GM23338 (cell line): Measurements from ENCODE around the gene ZNF490. TPM values are rescaled to one million over a fixed set of nuclear protein-coding genes. Genes with fewer than 3 reads are reported as not detected.

Source experiments
- ATAC-seq: fragments of 200-7000 bp; cut with Tn5 transposase; 3 replicates; pipeline ENCODE4 v1.9.1; 2020
- DNase-seq: peaks from one replicate; pipeline ENCODE4 v3.0.0-alpha.2; 2015; ENCODE audit warnings: low spot score
- H2AFZ ChIP-seq: fragments of 200-600 bp; sonication (generic); 2 replicates; pipeline ENCODE4 v1.8.0; 2016; ENCODE audit warnings: antibody characterized with exemption, mild to moderate bottlenecking, moderate library complexity
- H3F3A ChIP-seq: fragments of 200-600 bp; sonication (generic); replicated peaks from 2 replicates; pipeline ENCODE4 v1.8.0; 2017; ENCODE audit warnings: antibody characterized with exemption, mixed run types, low read depth
- H3K27ac ChIP-seq: fragments of 200-600 bp; sonication (generic); 2 replicates; pipeline ENCODE4 v1.6.1; 2016; ENCODE audit warnings: low read depth
- H3K27me3 ChIP-seq: fragments of 200-600 bp; sonication (generic); 2 replicates; pipeline ENCODE4 v1.8.0; 2016; ENCODE audit warnings: mild to moderate bottlenecking, mixed run types, moderate library complexity; ENCODE audit not compliant: insufficient read depth
- H3K36me3 ChIP-seq: fragments of 200-600 bp; sonication (generic); 2 replicates; pipeline ENCODE4 v1.8.0; 2016; ENCODE audit warnings: mild to moderate bottlenecking; ENCODE audit not compliant: insufficient read depth
- H3K4me1 ChIP-seq: fragments of 200-600 bp; sonication (generic); 2 replicates; pipeline ENCODE4 v1.8.0; 2016; ENCODE audit warnings: mild to moderate bottlenecking, moderate library complexity; ENCODE audit not compliant: insufficient read depth
- H3K4me2 ChIP-seq: fragments of 200-600 bp; sonication (generic); 2 replicates; pipeline ENCODE4 v1.7.1; 2017; ENCODE audit warnings: mixed run types
- H3K4me3 ChIP-seq: fragments of 200-600 bp; sonication (generic); 2 replicates; pipeline ENCODE4 v1.6.1; 2016; ENCODE audit warnings: mixed run types
- H3K79me2 ChIP-seq: fragments of 200-600 bp; sonication (generic); replicated peaks from 2 replicates; pipeline ENCODE4 v1.8.0; 2017; ENCODE audit warnings: mild to moderate bottlenecking; ENCODE audit not compliant: insufficient read depth
- H3K9me2 ChIP-seq: fragments of 200-600 bp; sonication (generic); 2 replicates; pipeline ENCODE4 v1.8.0; 2017; ENCODE audit not compliant: insufficient read depth
- H4K20me1 ChIP-seq: fragments of 200-600 bp; sonication (generic); replicated peaks from 2 replicates; pipeline ENCODE4 v1.8.0; 2017; ENCODE audit warnings: mild to moderate bottlenecking; ENCODE audit not compliant: insufficient read depth
- H3K27ac Mint-ChIP-seq: 2 replicates; pipeline ENCODE4 v1.8.0; 2020; ENCODE audit warnings: inconsistent platforms, mild to moderate bottlenecking, moderate library complexity, mixed read lengths
- H3K27me3 Mint-ChIP-seq: 3 replicates; pipeline ENCODE4 v1.8.0; 2022; ENCODE audit warnings: low read depth, mild to moderate bottlenecking, moderate library complexity, mixed read lengths, inconsistent platforms; ENCODE audit not compliant: insufficient read depth, poor library complexity
- H3K36me3 Mint-ChIP-seq: 3 replicates; pipeline ENCODE4 v1.8.0; 2021; ENCODE audit warnings: low read depth, mild to moderate bottlenecking, inconsistent platforms, moderate library complexity, mixed read lengths
- H3K4me1 Mint-ChIP-seq: 3 replicates; pipeline ENCODE4 v1.8.0; 2020; ENCODE audit warnings: mild to moderate bottlenecking, inconsistent platforms, mixed read lengths
- H3K4me3 Mint-ChIP-seq: 3 replicates; pipeline ENCODE4 v1.8.0; 2021; ENCODE audit warnings: moderate library complexity, mild to moderate bottlenecking, inconsistent platforms, mixed read lengths
- H3K9me3 Mint-ChIP-seq: 3 replicates; pipeline ENCODE4 v1.8.0; 2020; ENCODE audit warnings: moderate library complexity, mild to moderate bottlenecking, inconsistent platforms, mixed read lengths
- CREB1 ChIP-seq: fragments of 250-450 bp; sonication (Bioruptor Pico); IDR thresholded peaks from 2 replicates; pipeline ENCODE4 v1.5.0; 2020; ENCODE audit warnings: low read depth, mild to moderate bottlenecking, moderate library complexity
- EZH2phosphoT487 ChIP-seq: fragments of 200-600 bp; sonication (generic); IDR thresholded peaks from one replicate; pipeline ENCODE4 v1.8.1; 2018; ENCODE audit warnings: antibody characterized with exemption; ENCODE audit not compliant: unreplicated experiment
- POLR2AphosphoS5 ChIP-seq: IDR thresholded peaks from 2 replicates; pipeline ENCODE4 v1.6.1; 2016; ENCODE audit warnings: antibody characterized with exemption, low read depth
- ZNF114 ChIP-seq: fragments of 250-450 bp; sonication (Bioruptor Pico); IDR thresholded peaks from 2 replicates; pipeline ENCODE4 v1.5.0; 2020; ENCODE audit warnings: mild to moderate bottlenecking, moderate library complexity
- polyA plus RNA-seq: library from polyadenylated mRNA; unstranded; fragments of >200 nt; fragmentation: Nextera tagmentation; extraction: Ambion mirVana; gene quantifications from 2 replicates; pipeline ENCODE4 v1.2.1, GENCODE V29; 2016
- total RNA-seq: library from RNA; depleted of rRNA; stranded (reverse); fragments of >200 nt; shearing (Covaris generic); gene quantifications from 2 replicates; pipeline ENCODE4 v1.2.3, GENCODE V29; 2014
- TF ChIP-seq, protein P1 (sequence below): fragments of 250-450 bp; sonication (Bioruptor Pico); IDR thresholded peaks from 2 replicates; pipeline ENCODE4 v1.5.0; 2020; ENCODE audit warnings: mild to moderate bottlenecking, moderate library complexity
- TF ChIP-seq, protein P2 (sequence below): IDR thresholded peaks from 2 replicates; pipeline ENCODE4 v1.6.1; 2016; ENCODE audit warnings: antibody characterized with exemption

Gene ZNF490
- total and polyA plus RNA-seq, 2 experiments from 2014 or later: 1.4 to 7.3 TPM

DNA sequence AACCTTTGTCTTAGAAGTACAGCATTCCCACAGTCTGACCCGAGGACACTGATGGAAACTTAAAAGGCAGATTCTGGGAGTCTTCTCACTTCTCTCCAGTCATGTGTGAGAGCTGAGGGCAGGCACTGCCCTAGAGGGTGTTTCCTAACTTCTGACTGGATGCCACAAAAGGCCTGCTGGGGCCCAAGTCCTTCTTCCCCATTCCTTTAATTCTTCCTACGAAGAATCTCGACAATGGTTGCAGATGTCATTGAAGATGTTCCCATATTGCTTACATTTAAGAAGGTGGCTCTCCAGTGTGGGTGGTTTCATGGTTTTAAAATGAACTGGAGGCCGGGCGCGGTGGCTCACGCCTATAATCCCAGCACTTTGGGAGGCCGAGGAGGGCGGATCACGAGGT is 32.0 kb downstream of the ZNF490 start (continued):
- TF ChIP-seq, protein P1, sequence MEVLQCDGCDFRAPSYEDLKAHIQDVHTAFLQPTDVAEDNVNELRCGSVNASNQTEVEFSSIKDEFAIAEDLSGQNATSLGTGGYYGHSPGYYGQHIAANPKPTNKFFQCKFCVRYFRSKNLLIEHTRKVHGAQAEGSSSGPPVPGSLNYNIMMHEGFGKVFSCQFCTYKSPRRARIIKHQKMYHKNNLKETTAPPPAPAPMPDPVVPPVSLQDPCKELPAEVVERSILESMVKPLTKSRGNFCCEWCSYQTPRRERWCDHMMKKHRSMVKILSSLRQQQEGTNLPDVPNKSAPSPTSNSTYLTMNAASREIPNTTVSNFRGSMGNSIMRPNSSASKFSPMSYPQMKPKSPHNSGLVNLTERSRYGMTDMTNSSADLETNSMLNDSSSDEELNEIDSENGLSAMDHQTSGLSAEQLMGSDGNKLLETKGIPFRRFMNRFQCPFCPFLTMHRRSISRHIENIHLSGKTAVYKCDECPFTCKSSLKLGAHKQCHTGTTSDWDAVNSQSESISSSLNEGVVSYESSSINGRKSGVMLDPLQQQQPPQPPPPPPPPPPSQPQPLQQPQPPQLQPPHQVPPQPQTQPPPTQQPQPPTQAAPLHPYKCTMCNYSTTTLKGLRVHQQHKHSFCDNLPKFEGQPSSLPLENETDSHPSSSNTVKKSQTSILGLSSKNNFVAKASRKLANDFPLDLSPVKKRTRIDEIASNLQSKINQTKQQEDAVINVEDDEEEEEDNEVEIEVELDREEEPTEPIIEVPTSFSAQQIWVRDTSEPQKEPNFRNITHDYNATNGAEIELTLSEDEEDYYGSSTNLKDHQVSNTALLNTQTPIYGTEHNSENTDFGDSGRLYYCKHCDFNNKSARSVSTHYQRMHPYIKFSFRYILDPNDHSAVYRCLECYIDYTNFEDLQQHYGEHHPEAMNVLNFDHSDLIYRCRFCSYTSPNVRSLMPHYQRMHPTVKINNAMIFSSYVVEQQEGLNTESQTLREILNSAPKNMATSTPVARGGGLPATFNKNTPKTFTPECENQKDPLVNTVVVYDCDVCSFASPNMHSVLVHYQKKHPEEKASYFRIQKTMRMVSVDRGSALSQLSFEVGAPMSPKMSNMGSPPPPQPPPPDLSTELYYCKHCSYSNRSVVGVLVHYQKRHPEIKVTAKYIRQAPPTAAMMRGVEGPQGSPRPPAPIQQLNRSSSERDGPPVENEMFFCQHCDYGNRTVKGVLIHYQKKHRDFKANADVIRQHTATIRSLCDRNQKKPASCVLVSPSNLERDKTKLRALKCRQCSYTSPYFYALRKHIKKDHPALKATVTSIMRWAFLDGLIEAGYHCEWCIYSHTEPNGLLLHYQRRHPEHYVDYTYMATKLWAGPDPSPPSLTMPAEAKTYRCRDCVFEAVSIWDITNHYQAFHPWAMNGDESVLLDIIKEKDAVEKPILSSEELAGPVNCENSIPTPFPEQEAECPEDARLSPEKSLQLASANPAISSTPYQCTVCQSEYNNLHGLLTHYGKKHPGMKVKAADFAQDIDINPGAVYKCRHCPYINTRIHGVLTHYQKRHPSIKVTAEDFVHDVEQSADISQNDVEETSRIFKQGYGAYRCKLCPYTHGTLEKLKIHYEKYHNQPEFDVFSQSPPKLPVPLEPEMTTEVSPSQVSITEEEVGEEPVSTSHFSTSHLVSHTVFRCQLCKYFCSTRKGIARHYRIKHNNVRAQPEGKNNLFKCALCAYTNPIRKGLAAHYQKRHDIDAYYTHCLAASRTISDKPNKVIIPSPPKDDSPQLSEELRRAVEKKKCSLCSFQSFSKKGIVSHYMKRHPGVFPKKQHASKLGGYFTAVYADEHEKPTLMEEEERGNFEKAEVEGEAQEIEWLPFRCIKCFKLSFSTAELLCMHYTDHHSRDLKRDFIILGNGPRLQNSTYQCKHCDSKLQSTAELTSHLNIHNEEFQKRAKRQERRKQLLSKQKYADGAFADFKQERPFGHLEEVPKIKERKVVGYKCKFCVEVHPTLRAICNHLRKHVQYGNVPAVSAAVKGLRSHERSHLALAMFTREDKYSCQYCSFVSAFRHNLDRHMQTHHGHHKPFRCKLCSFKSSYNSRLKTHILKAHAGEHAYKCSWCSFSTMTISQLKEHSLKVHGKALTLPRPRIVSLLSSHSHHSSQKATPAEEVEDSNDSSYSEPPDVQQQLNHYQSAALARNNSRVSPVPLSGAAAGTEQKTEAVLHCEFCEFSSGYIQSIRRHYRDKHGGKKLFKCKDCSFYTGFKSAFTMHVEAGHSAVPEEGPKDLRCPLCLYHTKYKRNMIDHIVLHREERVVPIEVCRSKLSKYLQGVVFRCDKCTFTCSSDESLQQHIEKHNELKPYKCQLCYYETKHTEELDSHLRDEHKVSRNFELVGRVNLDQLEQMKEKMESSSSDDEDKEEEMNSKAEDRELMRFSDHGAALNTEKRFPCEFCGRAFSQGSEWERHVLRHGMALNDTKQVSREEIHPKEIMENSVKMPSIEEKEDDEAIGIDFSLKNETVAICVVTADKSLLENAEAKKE (CRISPR knock-in tag): no peak
- TF ChIP-seq POLR2AphosphoS5 (no peak), CREB1 (CRISPR knock-in tag) (no peak), ZNF114 (no peak)

DNA sequence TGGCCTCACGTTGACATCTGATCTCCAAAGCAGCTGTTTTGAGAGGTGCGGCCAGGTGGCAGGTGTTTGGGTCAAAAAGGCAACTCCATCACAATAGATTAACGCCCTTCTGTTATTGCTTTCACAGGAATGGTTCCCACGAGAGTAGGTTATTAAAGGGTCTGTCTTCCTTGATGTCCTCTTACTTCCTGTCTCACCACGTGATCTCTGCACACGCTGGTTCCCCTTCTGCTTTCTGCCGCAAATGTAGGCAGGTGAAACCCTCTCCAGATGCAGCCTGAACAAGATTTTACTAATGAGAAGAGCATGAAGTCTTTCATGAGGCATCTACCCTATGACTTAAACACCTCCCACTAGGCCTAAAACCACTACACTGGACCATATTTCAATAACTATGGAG is 36.6 kb downstream of the ZNF490 start:
- Histone ChIP-seq H3K4me3 (no peak overlapping the region), H3K4me2 (no peak overlapping the region; the same call in 1 of the 2 replicates), H2AFZ (no peak overlapping the region), H3K27me3 (no peaks in the 10 kb centered on the region), H3F3A (no peaks in the 10 kb centered on the region), H3K4me1 (peaks cover 11% of the 10 kb centered on the region; the same call in 1 of the 2 replicates), H3K27ac (peak overlapping the region; percentile 47; the same call in 1 of the 2 replicates), H4K20me1 (no peaks in the 10 kb centered on the region; the same call in 1 of the 2 replicates), H3K9me2 (no peaks in the 10 kb centered on the region), H3K79me2 (no peaks in the 10 kb centered on the region), H3K36me3 (no peaks in the 10 kb centered on the region; the same call in 1 of the 2 replicates)
- peaks cover 21% of the 10 kb centered on the region for H3K36me3 Mint-ChIP-seq
- no peak overlapping the region for H3K27ac Mint-ChIP-seq
- ATAC-seq (no peak), DNase-seq (peak; percentile 33)
- peaks cover 2% of the 10 kb centered on the region for H3K27me3 Mint-ChIP-seq
- H3K4me1 Mint-ChIP-seq: peaks cover 16% of the 10 kb centered on the region
- TF ChIP-seq, protein P2, sequence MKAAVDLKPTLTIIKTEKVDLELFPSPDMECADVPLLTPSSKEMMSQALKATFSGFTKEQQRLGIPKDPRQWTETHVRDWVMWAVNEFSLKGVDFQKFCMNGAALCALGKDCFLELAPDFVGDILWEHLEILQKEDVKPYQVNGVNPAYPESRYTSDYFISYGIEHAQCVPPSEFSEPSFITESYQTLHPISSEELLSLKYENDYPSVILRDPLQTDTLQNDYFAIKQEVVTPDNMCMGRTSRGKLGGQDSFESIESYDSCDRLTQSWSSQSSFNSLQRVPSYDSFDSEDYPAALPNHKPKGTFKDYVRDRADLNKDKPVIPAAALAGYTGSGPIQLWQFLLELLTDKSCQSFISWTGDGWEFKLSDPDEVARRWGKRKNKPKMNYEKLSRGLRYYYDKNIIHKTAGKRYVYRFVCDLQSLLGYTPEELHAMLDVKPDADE: no peak
- no peak for TF ChIP-seq ZNF114
- TF ChIP-seq EZH2phosphoT487: no peak
- TF ChIP-seq CREB1 (CRISPR knock-in tag): no peak
- peaks cover 13% of the 10 kb centered on the region for H3K9me3 Mint-ChIP-seq
- no peak overlapping the region; the same call in 2 of the 3 replicates for H3K4me3 Mint-ChIP-seq
